GM12878 (cell line): ENCODE measurements around the gene TCERG1L. TPM values are rescaled to one million over a fixed set of nuclear protein-coding genes. Genes with fewer than 3 reads are reported as not detected.

Experiments used
- ATAC-seq: fragments of 200-7000 bp; cut with Tn5 transposase; 3 replicates; pipeline ENCODE4 v1.9.1; 2020; ENCODE audit warnings: mild to moderate bottlenecking, moderate library complexity
- BruUV-seq: library from RNA; stranded (reverse); fragments of 400-500 nt; replicated peaks from 2 replicates; lab custom pipeline; 2021; lab: Mats Ljungman, UMichigan
- CTCF ChIA-PET: fragments of 300-600 bp; sonication (Branson Sonifier 250); formaldehyde crosslinking; extraction: SDS; loops from one replicate; lab custom pipeline; 2021; ENCODE audit warnings: inconsistent platforms; lab: Yijun Ruan, JAX
- POLR2A ChIA-PET: fragments of 350-600 bp; formaldehyde crosslinking; extraction: SDS; loops from one replicate; lab custom pipeline; 2021; ENCODE audit warnings: inconsistent platforms; lab: Charles Lee
- RAD21 ChIA-PET: fragments of 300-600 bp; sonication (Branson Sonifier 250); formaldehyde crosslinking; loops from one replicate; lab custom pipeline; 2023; ENCODE audit warnings: antibody characterized with exemption; ENCODE audit not compliant: unreplicated experiment; lab: Charles Lee
- SMC1A ChIA-PET: fragments of 300-600 bp; sonication (Branson Sonifier 250); formaldehyde crosslinking; loops from one replicate; lab custom pipeline; 2023; ENCODE audit not compliant: unreplicated experiment, uncharacterized antibody; lab: Charles Lee
- DNase-seq: peaks from one replicate; pipeline ENCODE4 v3.0.0-alpha.2; 2011; ENCODE audit warnings: low read depth, low spot score
- FAIRE-seq: peaks from 3 replicates; lab custom pipeline; 2011; peaks lifted over from hg19 to GRCh38; lab: Jason Lieb, UNC
- H2AFZ ChIP-seq: 2 replicates; pipeline ENCODE4 v1.6.0; 2011; ENCODE audit warnings: low read depth, low read length, control low read depth; ENCODE audit not compliant: control insufficient read depth
- H3K27ac ChIP-seq: 2 replicates; pipeline ENCODE4 v1.5.1; 2011; ENCODE audit warnings: control low read depth; ENCODE audit not compliant: control insufficient read depth, insufficient read depth
- H3K27me3 ChIP-seq, 2 experiments: replicated peaks in 1 of 2; 2 replicates each; pipeline versions ENCODE4 v1.6.0 to v1.6.1; 2011; ENCODE audit warnings: low read length in 1 of 2; ENCODE audit not compliant: control insufficient read depth in 2 of 2, insufficient read depth in 2 of 2
- H3K36me3 ChIP-seq, 2 experiments: 2 replicates each; pipeline ENCODE4 v1.5.1; 2011; ENCODE audit warnings: low read length in 1 of 2; ENCODE audit not compliant: control insufficient read depth in 2 of 2, insufficient read depth in 2 of 2
- H3K4me1 ChIP-seq: 2 replicates; pipeline ENCODE4 v1.6.1; 2011; ENCODE audit warnings: mild to moderate bottlenecking, low read length, moderate library complexity, mixed read lengths; ENCODE audit not compliant: control insufficient read depth, insufficient read depth
- H3K4me2 ChIP-seq: 2 replicates; pipeline ENCODE4 v1.6.0; 2011; ENCODE audit warnings: control low read depth; ENCODE audit not compliant: control insufficient read depth, insufficient read depth
- H3K4me3 ChIP-seq: fragments of 200-600 bp; sonication (generic); 2 replicates; pipeline ENCODE4 v1.5.1; 2016
- H3K79me2 ChIP-seq: 2 replicates; pipeline ENCODE4 v1.6.0; 2011; ENCODE audit warnings: low read length; ENCODE audit not compliant: control insufficient read depth, insufficient read depth
- H3K9ac ChIP-seq: 2 replicates; pipeline ENCODE4 v1.8.0; 2011; ENCODE audit warnings: low read length, control low read depth, mixed read lengths; ENCODE audit not compliant: control insufficient read depth, insufficient read depth
- H3K9me3 ChIP-seq: replicated peaks from 3 replicates; pipeline ENCODE4 v1.5.1; 2011; ENCODE audit warnings: mild to moderate bottlenecking, low read length; ENCODE audit not compliant: control insufficient read depth, insufficient read depth
- H4K20me1 ChIP-seq: 2 replicates; pipeline ENCODE4 v1.6.0; 2011; ENCODE audit not compliant: control insufficient read depth, insufficient read depth
- CUX1 ChIP-seq: IDR thresholded peaks from 2 replicates; pipeline ENCODE4 v1.6.1; 2012; ENCODE audit warnings: improper control_type of control experiment, low read depth, low read length; ENCODE audit not compliant: insufficient replicate concordance
- EGR1 ChIP-seq, 2 experiments: IDR thresholded peaks; 1 replicate in 1 of 2; 2 replicates in 1 of 2; pipeline ENCODE4 v1.6.1; 2011 to 2012; ENCODE audit warnings: low read depth in 2 of 2, low read length in 2 of 2, borderline replicate concordance in 1 of 2, mild to moderate bottlenecking in 1 of 2, moderate library complexity in 1 of 2
- ESRRA ChIP-seq: IDR thresholded peaks from 2 replicates; pipeline ENCODE4 v1.6.1; 2012; ENCODE audit warnings: mild to moderate bottlenecking, low read length, improper control_type of control experiment
- HDAC2 ChIP-seq: fragments of 200-600 bp; sonication (generic); IDR thresholded peaks from 2 replicates; pipeline ENCODE4 v1.6.1; 2017
- HDAC6 ChIP-seq: fragments of 200-600 bp; sonication (generic); IDR thresholded peaks from one replicate; pipeline ENCODE4 v1.8.0; 2017; ENCODE audit warnings: antibody characterized with exemption; ENCODE audit not compliant: unreplicated experiment
- HDGF ChIP-seq: fragments of 450-650 bp; IDR thresholded peaks from 2 replicates; pipeline ENCODE4 v1.6.1; 2016; ENCODE audit warnings: antibody characterized with exemption
- IRF3 ChIP-seq: fragments of 450-650 bp; IDR thresholded peaks from 2 replicates; pipeline ENCODE4 v1.6.1; 2014; ENCODE audit warnings: mild to moderate bottlenecking
- SIN3A ChIP-seq: IDR thresholded peaks from 2 replicates; pipeline ENCODE4 v1.6.1; 2012; ENCODE audit warnings: low read depth, low read length, improper control_type of control experiment
- WGBS: methylation state at CpG from one replicate; pipeline ENCODE4 v1.1.6; 2016; ENCODE audit warnings: low lambda C conversion rate; ENCODE audit not compliant: insufficient replicate concordance, insufficient coverage; ENCODE audit errors: missing lambda C conversion rate; 5-methylcytosine and 5-hydroxymethylcytosine counted together
- in situ Hi-C: fragments of 300-500 bp; cut with MboI; formaldehyde crosslinking; loops from 9 replicates; pipeline ENCODE4 v1.14.3; 2018; ENCODE audit warnings: mixed read lengths
- intact Hi-C: fragments of 100-400 bp; cut with micrococcal nuclease; formaldehyde crosslinking; loops from one replicate; pipeline ENCODE4 v1.14.2; 2022; ENCODE audit not compliant: unreplicated experiment
- polyA plus RNA-seq, 11 experiments: library from polyadenylated mRNA; depleted of rRNA in 4 of 11; unstranded in 6 of 11; stranded (reverse) in 5 of 11; fragments of >200 nt; fragmentation: Nextera tagmentation in 4 of 11; fragmentation: Illumina TruSeq in 1 of 11; extraction: Ambion mirVana in 4 of 11; extraction: Trizol in 1 of 11; gene quantifications; 1 replicate in 1 of 11; 2 replicates in 10 of 11; pipeline versions ENCODE4 v1.2.1 to v1.2.3, GENCODE V29; 2011 to 2016; ENCODE audit warnings: inconsistent platforms in 2 of 11, missing spikeins in 2 of 11, low read depth in 1 of 11
- total RNA-seq, 4 experiments: library from RNA; depleted of rRNA in 3 of 4; stranded (reverse); fragments of >200 nt in 3 of 4; fragmentation: Illumina TruSeq in 1 of 4; extraction: Trizol in 1 of 4; gene quantifications; 2 replicates each; pipeline versions ENCODE4 v1.2.1 to v1.2.3, GENCODE V29; 2013 to 2021

Gene TCERG1L
- total and polyA plus RNA-seq, 10 of the 15 experiments (the other 5 are each of a cell fraction or from before 2014, with no cell fraction given): not detected

- no TSS peak for BruUV-seq
- no peaks in the 10 kb centered on the region for H3K36me3 ChIP-seq
- H3K9ac ChIP-seq: no peak overlapping the region
- no peak overlapping the region for H2AFZ ChIP-seq
- H3K4me2 ChIP-seq: no peak overlapping the region
- H3K4me1 ChIP-seq: no peaks in the 10 kb centered on the region
- H3K9me3 ChIP-seq: no peaks in the 10 kb centered on the region
- ATAC-seq (no peak), DNase-seq (no peak), FAIRE-seq (no peak)
- RAD21 ChIA-PET: no interaction called here
- no peak overlapping the region for H3K4me3 ChIP-seq
- H3K27me3 ChIP-seq: no peaks in the 10 kb centered on the region
- 60% methylated on average over 9 of the region's 9 CpGs for WGBS
- TF ChIP-seq IRF3 (no peak), EGR1 (IDR thresholded peaks at IDR 0.05; ENCODE audit: borderline replicate concordance in 1 of 2, low read depth in 2 of 2, low read length in 2 of 2) (no peak), CUX1 (no peak), HDGF (no peak), ESRRA (no peak), SIN3A (no peak), HDAC2 (no peak), HDAC6 (no peak)
- H3K79me2 ChIP-seq: no peaks in the 10 kb centered on the region
- SMC1A ChIA-PET: no interaction called here
- in situ Hi-C loops (no loop called here), intact Hi-C loops (no loop called here)
- CTCF ChIA-PET: no interaction called here
- no peak overlapping the region for H3K27ac ChIP-seq
- no peaks in the 10 kb centered on the region for H4K20me1 ChIP-seq
- POLR2A ChIA-PET: no interaction called here
These were observed 28.6 kb downstream of the TCERG1L start for GRCh38 chr10:131282961-131283360.
